Activated CD4-positive, alpha-beta memory T cell treated with anti-CD3 and anti-CD28 coated beads for 36 hours (primary cell): ENCODE measurements around the gene MRPL1. TPM values are rescaled to one million over a fixed set of nuclear protein-coding genes. Genes with fewer than 3 reads are reported as not detected.

ENCODE experiments used
- CTCF ChIA-PET: fragments of 350-600 bp; sonication (Branson Sonifier 250); formaldehyde crosslinking; loops from one replicate; lab custom pipeline; 2021; ENCODE audit warnings: antibody characterized with exemption, inconsistent platforms; lab: Charles Lee
- POLR2A ChIA-PET: fragments of 350-600 bp; sonication (Branson Sonifier 250); formaldehyde crosslinking; loops from one replicate; lab custom pipeline; 2021; ENCODE audit warnings: antibody characterized with exemption; lab: Charles Lee
- DNase-seq: peaks from one replicate; pipeline ENCODE4 v3.0.0-alpha.2; 2020
- H3K27ac Mint-ChIP-seq: one replicate; pipeline ENCODE4 v1.8.0; 2021; ENCODE audit warnings: mixed read lengths
- H3K27me3 Mint-ChIP-seq: one replicate; pipeline ENCODE4 v1.8.0; 2021; ENCODE audit warnings: mixed read lengths
- H3K36me3 Mint-ChIP-seq: one replicate; pipeline ENCODE4 v1.8.0; 2021; ENCODE audit warnings: mixed read lengths
- H3K4me1 Mint-ChIP-seq: one replicate; pipeline ENCODE4 v1.8.0; 2021; ENCODE audit warnings: low read depth, mixed read lengths
- H3K4me3 Mint-ChIP-seq: one replicate; pipeline ENCODE4 v1.8.0; 2021; ENCODE audit warnings: mild to moderate bottlenecking, mixed read lengths
- H3K9me3 Mint-ChIP-seq: one replicate; pipeline ENCODE4 v1.8.0; 2021; ENCODE audit warnings: mixed read lengths
- intact Hi-C: fragments of 100-400 bp; cut with micrococcal nuclease; formaldehyde crosslinking; loops from one replicate; pipeline ENCODE4 v1.15.1; 2023
- total RNA-seq, 2 experiments: library from RNA; stranded (reverse); gene quantifications; one replicate each; pipeline ENCODE4 v1.2.3, GENCODE V29; 2021

Gene MRPL1
- total RNA-seq, 2 experiments from 2014 or later: 46.2 to 51.1 TPM

- no peak for DNase-seq
- CTCF ChIA-PET: no interaction called here
Measured at GRCh38 chr4:77877771-77878565, 15.3 kb downstream of the MRPL1 start.

GRCh38 chr4:77880784-77881183, 18.2 kb downstream of the MRPL1 start:
- DNase-seq: no peak
- Mint-ChIP-seq H3K9me3 (no peaks in the 10 kb centered on the region), H3K36me3 (peaks cover 38% of the 10 kb centered on the region), H3K4me3 (no peak overlapping the region), H3K27me3 (no peaks in the 10 kb centered on the region), H3K27ac (no peak overlapping the region), H3K4me1 (peaks cover 14% of the 10 kb centered on the region)
- CTCF ChIA-PET: no interaction called here
- intact Hi-C loops: no loop called here
- POLR2A ChIA-PET: no interaction called here

More at GRCh38 chr4:77877771-77878565, 15.3 kb downstream of the MRPL1 start:
- POLR2A ChIA-PET: no interaction called here
- H3K27ac Mint-ChIP-seq: no peak overlapping the region
- intact Hi-C loops: no loop called here
- no peaks in the 10 kb centered on the region for H3K9me3 Mint-ChIP-seq
- H3K4me1 Mint-ChIP-seq: peaks cover 16% of the 10 kb centered on the region
- no peak overlapping the region for H3K4me3 Mint-ChIP-seq
- H3K36me3 Mint-ChIP-seq: peaks cover 36% of the 10 kb centered on the region
- H3K27me3 Mint-ChIP-seq: no peaks in the 10 kb centered on the region

DNA sequence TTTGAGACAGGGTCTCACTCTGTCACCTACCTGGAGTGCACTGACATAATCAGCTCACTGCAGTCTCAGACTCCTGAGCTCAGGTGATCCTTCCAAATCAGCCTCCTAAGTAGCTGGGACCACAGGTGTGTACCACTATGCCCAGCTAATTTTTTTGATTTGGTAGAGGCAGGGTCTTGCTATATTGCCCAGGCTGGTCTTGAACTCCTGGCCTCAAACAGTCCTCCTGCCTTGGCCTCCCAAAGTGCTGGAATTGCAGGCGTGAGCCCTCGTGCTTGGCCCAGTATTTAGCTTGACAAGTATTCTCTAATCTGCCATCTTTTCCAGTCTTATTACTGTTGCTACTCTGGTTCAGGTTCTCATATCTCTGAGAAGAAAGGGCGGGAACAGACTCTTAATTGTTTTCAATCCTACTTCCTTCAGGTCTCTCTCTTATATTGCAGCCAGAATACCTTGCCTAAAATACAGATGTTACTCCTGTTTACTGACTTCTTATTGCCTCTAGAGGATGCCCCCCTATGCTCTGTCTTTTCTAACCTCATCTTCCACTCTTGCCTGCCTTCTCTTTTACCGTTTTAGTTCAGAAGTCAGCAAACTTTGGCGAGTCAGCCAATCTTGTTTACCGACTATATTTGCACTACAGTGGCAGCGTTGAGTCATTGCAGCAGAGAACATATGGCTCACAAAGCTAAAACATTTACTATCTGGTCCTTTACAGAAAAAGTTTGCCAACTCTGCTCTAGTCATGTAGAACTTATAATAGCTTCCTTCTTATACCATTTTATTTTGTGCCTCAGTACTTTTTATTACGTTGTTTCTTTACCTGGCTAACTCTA, 19.0 kb downstream of the MRPL1 start:
- no peak overlapping the region for H3K4me3 Mint-ChIP-seq
- POLR2A ChIA-PET: no interaction called here
- peaks cover 14% of the 10 kb centered on the region for H3K4me1 Mint-ChIP-seq

GRCh38 chr4:77893451-77893850, 30.8 kb downstream of the MRPL1 start:
- intact Hi-C loops: no loop called here
- ChIA-PET POLR2A (interaction anchor here (0.9 kb wide), 1 partner anchor 32 kb away, joined by 3 read pairs; no protein-coding TSS in a partner anchor), CTCF (no interaction called here)
- Mint-ChIP-seq H3K27me3 (no peaks in the 10 kb centered on the region), H3K36me3 (peaks cover 55% of the 10 kb centered on the region), H3K4me1 (peaks cover 30% of the 10 kb centered on the region), H3K4me3 (no peak overlapping the region), H3K9me3 (no peaks in the 10 kb centered on the region), H3K27ac (no peak overlapping the region)
- DNase-seq: no peak

More for the DNA sequence above, 19.0 kb downstream of the MRPL1 start:
- H3K27ac Mint-ChIP-seq: peak overlapping the region; percentile 44
- intact Hi-C loops: no loop called here
- H3K36me3 Mint-ChIP-seq: peaks cover 39% of the 10 kb centered on the region
- CTCF ChIA-PET: interaction anchor here (1.4 kb wide), 1 partner anchor 8 kb away, joined by 3 read pairs; no protein-coding TSS in a partner anchor
- peak; percentile 25 for DNase-seq
- H3K27me3 Mint-ChIP-seq: no peaks in the 10 kb centered on the region
- no peaks in the 10 kb centered on the region for H3K9me3 Mint-ChIP-seq

DNA sequence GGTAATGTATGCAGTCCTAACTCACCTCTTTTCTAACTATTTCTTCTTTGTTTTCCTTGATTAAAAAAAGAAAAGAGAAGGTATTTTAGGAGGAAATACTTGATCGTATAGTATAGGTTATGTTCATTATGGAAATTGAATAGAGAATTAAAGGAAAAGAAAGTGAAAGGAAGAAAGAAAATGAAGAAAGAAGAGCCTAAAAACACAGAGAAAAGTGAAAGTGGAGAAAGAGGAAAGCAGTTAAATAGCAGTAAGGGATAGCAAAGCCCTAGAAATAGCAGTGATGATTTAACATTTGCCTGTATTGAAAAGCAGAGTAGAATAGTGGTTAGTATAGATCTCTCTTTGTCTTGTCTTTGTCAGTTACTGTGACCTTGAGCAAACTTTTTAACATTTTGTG, 37.0 kb downstream of the MRPL1 start:
- ChIA-PET POLR2A (interaction anchor here (0.7 kb wide), 1 partner anchor 13 kb away, joined by 3 read pairs; no protein-coding TSS in a partner anchor), CTCF (no interaction called here)
- no peak for DNase-seq
- H3K27me3 Mint-ChIP-seq: no peaks in the 10 kb centered on the region
- H3K4me3 Mint-ChIP-seq: no peak overlapping the region
- no peak overlapping the region for H3K27ac Mint-ChIP-seq
- H3K4me1 Mint-ChIP-seq: peaks cover 27% of the 10 kb centered on the region
- intact Hi-C loops: no loop called here
- H3K36me3 Mint-ChIP-seq: peaks cover 38% of the 10 kb centered on the region
- H3K9me3 Mint-ChIP-seq: no peaks in the 10 kb centered on the region

DNA sequence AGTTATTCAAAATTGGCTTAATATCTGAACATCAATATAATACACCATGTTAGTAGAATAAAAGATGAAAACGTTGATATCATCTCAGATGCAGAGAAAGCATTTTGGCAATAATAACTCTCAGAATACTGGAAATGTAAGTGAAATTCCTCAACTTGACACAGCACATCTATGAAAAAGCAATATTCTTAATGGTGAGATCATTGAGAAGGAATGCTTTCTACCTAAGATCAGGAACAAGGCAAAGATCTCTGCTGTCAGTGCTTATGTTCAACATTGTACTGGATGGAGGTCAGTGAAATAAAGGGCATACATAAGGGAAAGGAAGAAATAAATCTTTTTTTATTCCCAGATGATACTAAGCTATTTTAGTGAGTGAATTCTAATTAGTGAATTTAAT, 40.6 kb downstream of the MRPL1 start:
- CTCF ChIA-PET: no interaction called here
- peaks cover 35% of the 10 kb centered on the region for H3K36me3 Mint-ChIP-seq
- H3K4me1 Mint-ChIP-seq: peaks cover 9% of the 10 kb centered on the region
- intact Hi-C loops: no loop called here
- H3K9me3 Mint-ChIP-seq: no peaks in the 10 kb centered on the region
- H3K27ac Mint-ChIP-seq: no peak overlapping the region
- POLR2A ChIA-PET: interaction anchor here (0.6 kb wide), 1 partner anchor 265 kb away, joined by 3 read pairs; no protein-coding TSS in a partner anchor
- DNase-seq: no peak
- no peak overlapping the region for H3K4me3 Mint-ChIP-seq
- H3K27me3 Mint-ChIP-seq: no peaks in the 10 kb centered on the region

DNA sequence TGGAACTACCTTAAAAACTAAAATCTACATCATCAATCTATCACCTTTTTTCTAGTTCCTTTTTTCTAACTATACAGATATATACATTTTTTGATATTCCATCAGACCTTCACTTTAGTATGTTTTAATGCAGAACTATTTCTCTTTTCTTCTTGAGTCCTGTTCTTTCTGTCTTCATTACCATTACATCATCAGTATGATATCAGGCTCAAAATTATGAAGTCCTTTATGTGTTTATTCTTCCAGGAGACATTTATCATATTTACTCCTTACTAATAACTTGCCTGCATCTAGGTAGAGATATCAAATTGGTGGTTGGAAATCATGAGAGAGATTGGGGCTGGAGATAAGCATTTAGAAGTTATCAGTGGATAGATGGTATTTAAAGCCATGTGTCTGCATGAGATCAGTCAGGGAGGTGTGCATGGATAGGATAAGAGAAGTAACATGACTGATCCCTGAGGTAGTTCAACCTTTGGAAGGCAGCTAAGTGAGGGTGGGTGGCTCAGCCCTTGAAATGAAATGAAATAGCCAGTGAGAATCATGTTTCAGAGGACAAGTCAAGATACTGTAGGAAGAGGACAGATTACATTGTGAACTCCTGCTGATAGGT, 43.1 kb downstream of the MRPL1 start:
- Mint-ChIP-seq H3K9me3 (no peaks in the 10 kb centered on the region), H3K36me3 (peaks cover 42% of the 10 kb centered on the region), H3K27me3 (no peaks in the 10 kb centered on the region), H3K4me3 (no peak overlapping the region), H3K4me1 (no peaks in the 10 kb centered on the region), H3K27ac (no peak overlapping the region)
- intact Hi-C loops: no loop called here
- ChIA-PET CTCF (no interaction called here), POLR2A (no interaction called here)
- DNase-seq: no peak

DNA sequence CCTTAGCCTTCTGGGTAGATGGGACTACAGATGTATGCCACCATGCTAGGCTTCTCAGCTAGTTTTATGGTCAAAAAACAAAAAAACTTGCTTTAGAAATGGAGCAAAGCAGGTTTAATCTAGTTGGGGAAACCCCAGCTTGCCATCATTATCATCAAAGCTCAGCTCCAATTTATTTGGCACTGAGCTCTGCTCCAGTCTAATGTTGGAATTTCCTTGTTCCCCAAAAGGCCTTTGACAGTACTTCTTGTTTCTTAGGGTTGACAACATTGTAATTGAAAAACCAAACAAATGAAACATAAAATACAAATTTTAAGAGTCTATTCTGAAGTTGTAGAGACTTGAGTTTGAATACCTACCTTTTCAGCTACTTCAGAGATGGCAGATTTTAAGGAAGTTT, 48.0 kb downstream of the MRPL1 start:
- ChIA-PET CTCF (interaction anchor here (2.0 kb wide), 1 partner anchor 49 kb away, joined by 7 read pairs; no protein-coding TSS in a partner anchor), POLR2A (no interaction called here)
- Mint-ChIP-seq H3K9me3 (peaks cover 4% of the 10 kb centered on the region), H3K27ac (no peak overlapping the region), H3K4me1 (no peaks in the 10 kb centered on the region), H3K36me3 (peaks cover 52% of the 10 kb centered on the region), H3K4me3 (no peak overlapping the region), H3K27me3 (no peaks in the 10 kb centered on the region)
- intact Hi-C loops: no loop called here
- no peak for DNase-seq

DNA sequence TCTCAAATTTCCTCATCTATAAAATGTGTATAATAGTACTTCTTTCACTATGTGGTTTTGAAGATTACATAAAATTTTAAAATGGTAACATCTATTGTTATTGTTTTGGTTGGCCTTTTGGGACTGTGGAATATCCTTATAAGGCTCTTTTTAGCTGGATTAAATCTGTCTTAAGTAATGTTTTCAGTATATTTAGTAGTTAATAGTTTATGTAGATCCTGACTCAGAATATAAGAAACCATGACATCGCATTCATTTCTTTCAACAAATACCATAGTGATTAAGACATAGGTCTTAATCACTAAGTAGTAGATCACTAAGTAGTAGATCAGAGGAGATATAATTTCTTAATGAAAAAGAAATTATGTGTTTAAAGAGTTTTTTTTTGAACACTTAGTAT, 48.5 kb downstream of the MRPL1 start:
- intact Hi-C loops: no loop called here
- H3K36me3 Mint-ChIP-seq: peaks cover 48% of the 10 kb centered on the region
- no peak overlapping the region for H3K4me3 Mint-ChIP-seq
- peaks cover 4% of the 10 kb centered on the region for H3K9me3 Mint-ChIP-seq
- H3K27ac Mint-ChIP-seq: no peak overlapping the region
- no peaks in the 10 kb centered on the region for H3K27me3 Mint-ChIP-seq
- DNase-seq: no peak
- ChIA-PET CTCF (interaction anchor here (2.0 kb wide), 1 partner anchor 49 kb away, joined by 7 read pairs; no protein-coding TSS in a partner anchor), POLR2A (no interaction called here)
- H3K4me1 Mint-ChIP-seq: no peaks in the 10 kb centered on the region

GRCh38 chr4:77911842-77912450, 49.3 kb downstream of the MRPL1 start:
- DNase-seq: no peak
- H3K36me3 Mint-ChIP-seq: peaks cover 42% of the 10 kb centered on the region
- H3K27me3 Mint-ChIP-seq: no peaks in the 10 kb centered on the region
- CTCF ChIA-PET: interaction anchor here (1.2 kb wide), 1 partner anchor 20 kb away, joined by 4 read pairs; no protein-coding TSS in a partner anchor
- no peaks in the 10 kb centered on the region for H3K4me1 Mint-ChIP-seq
- intact Hi-C loops: no loop called here
- H3K27ac Mint-ChIP-seq: no peak overlapping the region
- POLR2A ChIA-PET: no interaction called here
- H3K4me3 Mint-ChIP-seq: no peak overlapping the region
- H3K9me3 Mint-ChIP-seq: peaks cover 4% of the 10 kb centered on the region

DNA sequence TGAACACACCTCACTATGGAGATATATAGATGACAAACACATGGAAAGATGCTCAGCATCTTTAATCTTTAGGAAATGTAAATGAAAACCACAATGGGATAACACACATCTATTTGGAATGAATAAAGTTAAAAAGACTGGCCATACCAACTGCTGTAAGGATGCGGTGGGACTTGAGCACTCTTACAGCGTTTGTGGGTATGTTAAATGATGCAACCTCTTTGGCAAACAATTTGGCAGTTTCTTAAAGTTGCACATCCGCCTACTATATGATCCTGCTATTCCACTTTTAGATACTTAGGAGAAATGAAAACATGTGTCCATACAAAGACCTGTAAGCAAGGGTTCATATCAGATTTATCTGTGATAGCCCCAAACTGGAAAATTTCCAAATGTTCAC, 50.7 kb downstream of the MRPL1 start:
- H3K27me3 Mint-ChIP-seq: no peaks in the 10 kb centered on the region
- intact Hi-C loops: no loop called here
- CTCF ChIA-PET: no interaction called here
- POLR2A ChIA-PET: no interaction called here
- H3K9me3 Mint-ChIP-seq: peaks cover 4% of the 10 kb centered on the region
- no peak overlapping the region for H3K4me3 Mint-ChIP-seq
- H3K36me3 Mint-ChIP-seq: peaks cover 34% of the 10 kb centered on the region
- H3K4me1 Mint-ChIP-seq: no peaks in the 10 kb centered on the region
- no peak for DNase-seq
- H3K27ac Mint-ChIP-seq: no peak overlapping the region
